K562 (cell line): Measurements from ENCODE around the gene OR4S1. TPM values are rescaled to one million over a fixed set of nuclear protein-coding genes. Genes with fewer than 3 reads are reported as not detected.
"Not testable (repeated sequence)": the region's sequence is repeated elsewhere in the genome, so short reads cannot be mapped to it uniquely, and the experiment has no call there.

Source experiments
- ATAC-seq: fragments of 200-7000 bp; cut with Tn5 transposase; 3 replicates; pipeline ENCODE4 v1.9.1; 2020; ENCODE audit warnings: moderate library complexity
- BruUV-seq: library from RNA; stranded (reverse); fragments of 400-500 nt; replicated peaks from 2 replicates; lab custom pipeline; 2021; lab: Mats Ljungman, UMichigan
- CTCF ChIA-PET: fragments of 300-600 bp; formaldehyde crosslinking; extraction: SDS; loops from one replicate; lab custom pipeline; 2021; ENCODE audit warnings: low intra/inter-chr PET ratio; lab: Yijun Ruan, JAX
- POLR2A ChIA-PET: fragments of 300-600, 350-650 bp; sonication (Branson Sonifier 250); formaldehyde crosslinking; extraction: SDS; loops from one replicate; lab custom pipeline; 2021; ENCODE audit warnings: antibody characterized with exemption, inconsistent platforms; lab: Yijun Ruan, JAX
- DNase-seq, 4 experiments: peaks; one replicate each; pipeline versions ENCODE4 v3.0.0 to v3.0.0-alpha.2; 2011 to 2018; ENCODE audit warnings: low spot score in 3 of 4, mixed read lengths in 3 of 4; ENCODE audit errors: extremely low read depth in 1 of 4
- FAIRE-seq: peaks from 2 replicates; lab custom pipeline; 2011; peaks lifted over from hg19 to GRCh38; lab: Jason Lieb, UNC
- H2AFZ ChIP-seq: 2 replicates; pipeline ENCODE4 v1.6.0; 2011; ENCODE audit warnings: low read depth, low read length, control low read depth, inconsistent platforms
- H3K27ac ChIP-seq: fragments of 200-600 bp; 3 replicates; pipeline ENCODE4 v1.8.0; 2011; ENCODE audit warnings: low read depth, mild to moderate bottlenecking, control low read depth, inconsistent platforms, low read length, moderate library complexity, mixed read lengths; ENCODE audit errors: extremely low read depth
- H3K27me3 ChIP-seq, 2 experiments: fragments of 300-600 bp in 1 of 2; 2 replicates in 1 of 2; 3 replicates in 1 of 2; pipeline versions ENCODE4 v1.6.0 to v1.8.0; 2011; ENCODE audit warnings: inconsistent platforms in 2 of 2, low read length in 2 of 2, mild to moderate bottlenecking in 1 of 2, mixed read lengths in 1 of 2, moderate library complexity in 1 of 2; ENCODE audit not compliant: control insufficient read depth in 2 of 2, insufficient read depth in 2 of 2
- H3K36me3 ChIP-seq: fragments of 300-600 bp; 3 replicates; pipeline ENCODE4 v1.8.0; 2011; ENCODE audit warnings: mild to moderate bottlenecking, low read length, inconsistent platforms; ENCODE audit not compliant: control insufficient read depth, insufficient read depth
- H3K4me1 ChIP-seq, 2 experiments: fragments of 200-600 bp in 1 of 2; replicated peaks in 1 of 2; 2 replicates in 1 of 2; 3 replicates in 1 of 2; pipeline versions ENCODE4 v1.5.1 to v1.8.0; 2011; ENCODE audit warnings: inconsistent platforms in 2 of 2, low read length in 2 of 2, mild to moderate bottlenecking in 1 of 2, mixed read lengths in 1 of 2, moderate library complexity in 1 of 2; ENCODE audit not compliant: control insufficient read depth in 2 of 2, insufficient read depth in 2 of 2
- H3K4me2 ChIP-seq: 2 replicates; pipeline ENCODE4 v1.6.1; 2011; ENCODE audit warnings: low read length, control low read depth, inconsistent platforms, mixed read lengths; ENCODE audit not compliant: insufficient read depth
- H3K4me3 ChIP-seq: fragments of 200-600 bp; sonication (generic), shearing (Covaris generic); 2 replicates; pipeline ENCODE4 v1.5.1; 2016; ENCODE audit warnings: control low read depth, inconsistent platforms
- H3K79me2 ChIP-seq: fragments of 200-600 bp; 3 replicates; pipeline ENCODE4 v1.8.0; 2011; ENCODE audit warnings: low read length, inconsistent platforms; ENCODE audit not compliant: control insufficient read depth, insufficient read depth
- H3K9ac ChIP-seq, 2 experiments: 2 replicates each; pipeline versions ENCODE4 v1.6.0 to v1.6.1; 2011; ENCODE audit warnings: low read depth in 2 of 2, low read length in 2 of 2, control low read depth in 1 of 2, inconsistent platforms in 1 of 2, mild to moderate bottlenecking in 1 of 2, mixed read lengths in 1 of 2; ENCODE audit not compliant: insufficient read depth in 1 of 2
- H3K9me1 ChIP-seq: one replicate; pipeline ENCODE4 v1.6.0; 2011; ENCODE audit warnings: inconsistent platforms, mild to moderate bottlenecking, low read length, moderate library complexity; ENCODE audit not compliant: control insufficient read depth, insufficient read depth
- H3K9me3 ChIP-seq: replicated peaks from 2 replicates; pipeline ENCODE4 v1.5.1; 2011; ENCODE audit warnings: low read depth, low read length, inconsistent platforms; ENCODE audit not compliant: control insufficient read depth, insufficient read depth
- H4K20me1 ChIP-seq: replicated peaks from 2 replicates; pipeline ENCODE4 v1.6.1; 2011; ENCODE audit warnings: low read length, inconsistent platforms, mixed read lengths; ENCODE audit not compliant: control insufficient read depth, insufficient read depth
- ZNF146 ChIP-seq: IDR thresholded peaks from one replicate; pipeline ENCODE4 v1.6.1; 2018; ENCODE audit warnings: missing compliant biosample characterization; ENCODE audit not compliant: unreplicated experiment
- WGBS: fragments of 100-300 bp; shearing (Covaris generic); methylation state at CpG from one replicate; pipeline ENCODE4 v1.1.6; 2016; ENCODE audit warnings: low coverage, mixed read lengths; ENCODE audit not compliant: insufficient coverage; ENCODE audit errors: missing lambda C conversion rate; 5-methylcytosine and 5-hydroxymethylcytosine counted together
- in situ Hi-C: fragments of 300-500 bp; cut with MboI; formaldehyde crosslinking; loops from 4 replicates; pipeline ENCODE4 v1.15.0; 2018; ENCODE audit warnings: inconsistent platforms, mixed read lengths
- intact Hi-C: fragments of 100-400 bp; cut with micrococcal nuclease; formaldehyde crosslinking; loops from 2 replicates; pipeline ENCODE4 v1.14.2; 2022
- polyA plus RNA-seq, 8 experiments: library from polyadenylated mRNA; depleted of rRNA in 4 of 8; stranded (reverse) in 5 of 8; unstranded in 3 of 8; fragments of >200 nt; fragmentation: Nextera tagmentation in 2 of 8; fragmentation: Illumina TruSeq in 1 of 8; extraction: Ambion mirVana in 2 of 8; extraction: Trizol in 1 of 8; gene quantifications; 2 replicates each; pipeline versions ENCODE4 v1.2.1 to v1.2.3, GENCODE V29; 2011 to 2014; ENCODE audit warnings: inconsistent platforms in 1 of 8, missing spikeins in 1 of 8
- total RNA-seq, 7 experiments: library from RNA; depleted of rRNA in 6 of 7; stranded (reverse); fragments of >200 nt in 6 of 7; fragmentation: Illumina TruSeq in 2 of 7; extraction: Trizol in 2 of 7; gene quantifications; 2 replicates each; pipeline versions ENCODE4 v1.2.1 to v1.2.3, GENCODE V29; 2011 to 2021; ENCODE audit warnings: low replicate concordance in 1 of 7

Gene OR4S1
- total and polyA plus RNA-seq, 9 of the 15 experiments (the other 6 are each of a cell fraction or from before 2014, with no cell fraction given), result not detected

- BruUV-seq, H3K4me3 ChIP-seq, POLR2A ChIA-PET, H3K4me2 ChIP-seq, FAIRE-seq, ATAC-seq, H3K36me3 ChIP-seq, H3K27ac ChIP-seq, in situ Hi-C loops, H3K4me1 ChIP-seq, H3K9me1 ChIP-seq, intact Hi-C loops, DNase-seq, CTCF ChIA-PET, H4K20me1 ChIP-seq, H3K79me2 ChIP-seq, H2AFZ ChIP-seq, H3K9ac ChIP-seq, H3K27me3 ChIP-seq, H3K9me3 ChIP-seq: not testable (repeated sequence)
- TF ChIP-seq ZNF146 (CRISPR knock-in tag), result peak; percentile 77
- WGBS, result 0% methylated on average over 2 of the region's 2 CpGs
These were observed 7.6 kb downstream of the OR4S1 start for GRCh38 chr11:48313590-48313989.

GRCh38 chr11:48319813-48320212, 13.8 kb downstream of the OR4S1 start:
- H3K9me3 ChIP-seq, H3K27ac ChIP-seq, DNase-seq, BruUV-seq, H3K4me2 ChIP-seq, H3K79me2 ChIP-seq, H3K4me3 ChIP-seq, FAIRE-seq, H3K9ac ChIP-seq, in situ Hi-C loops, ATAC-seq, H4K20me1 ChIP-seq, H3K36me3 ChIP-seq, H2AFZ ChIP-seq, H3K9me1 ChIP-seq, H3K27me3 ChIP-seq, POLR2A ChIA-PET, CTCF ChIA-PET, H3K4me1 ChIP-seq: not testable (repeated sequence)
- intact Hi-C loops, result loop anchor here (10.0 kb wide), 1 partner anchor 55 kb away; the partner anchor contains the start of gene OR4X1
- WGBS, result 0% methylated on average over 2 of the region's 2 CpGs

GRCh38 chr11:48324620-48325019, 18.6 kb downstream of the OR4S1 start, which contains the start of gene OR4C3:
Gene OR4C3, plus strand, starts transcription at chr11:48324920. Its CDS starts 102 bp downstream, at chr11:48325022.
- H3K36me3 ChIP-seq, H3K9me1 ChIP-seq, ATAC-seq, CTCF ChIA-PET, H3K4me3 ChIP-seq, H2AFZ ChIP-seq, POLR2A ChIA-PET, H3K27me3 ChIP-seq, H3K9ac ChIP-seq, FAIRE-seq, H3K9me3 ChIP-seq, in situ Hi-C loops, BruUV-seq, H3K4me1 ChIP-seq, H3K4me2 ChIP-seq, DNase-seq, H3K27ac ChIP-seq, H3K79me2 ChIP-seq, H4K20me1 ChIP-seq: not testable (repeated sequence)
- intact Hi-C loops, result loop anchor here (10.0 kb wide), 1 partner anchor 60 kb away; the partner anchor contains the start of gene OR4X1
